A673 (cell line): ENCODE measurements around the gene CEP112.

Experiments
- EZH2 ChIP-seq: fragments of 200-600 bp; sonication (generic); IDR thresholded peaks from 2 replicates; pipeline ENCODE4 v1.6.1; 2017; ENCODE audit warnings: borderline replicate concordance, low read depth, mild to moderate bottlenecking, mixed read lengths, antibody characterized with exemption, low read length; ENCODE audit not compliant: poor library complexity, severe bottlenecking
- TF ChIP-seq, protein P1 (sequence below): fragments of 300-800, 200-600 bp; sonication (generic); conservative IDR thresholded peaks from 2 replicates; pipeline ENCODE4 v1.5.1; 2017; ENCODE audit warnings: low read depth, mild to moderate bottlenecking, antibody characterized with exemption, low read length, moderate library complexity, mixed read lengths

DNA sequence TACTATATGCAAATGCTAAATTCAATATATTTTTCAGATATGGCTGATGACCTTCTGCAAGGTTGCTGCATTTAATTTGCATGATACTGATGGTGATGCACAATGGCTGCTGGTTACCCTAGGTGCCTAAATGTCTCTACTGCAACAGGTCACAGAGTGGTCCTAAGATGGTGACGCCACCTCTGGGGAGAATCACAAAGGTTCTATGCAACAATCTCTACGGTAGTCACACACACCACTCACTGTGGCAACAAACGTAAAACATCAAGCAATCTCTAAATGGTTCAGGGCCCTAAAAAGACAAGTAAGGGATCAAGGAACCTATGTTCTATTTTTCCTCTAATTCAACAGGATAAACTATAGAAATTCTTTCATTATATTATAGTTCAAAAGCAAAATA is 293.3 kb downstream of the CEP112 start:
- TF ChIP-seq, protein P1, sequence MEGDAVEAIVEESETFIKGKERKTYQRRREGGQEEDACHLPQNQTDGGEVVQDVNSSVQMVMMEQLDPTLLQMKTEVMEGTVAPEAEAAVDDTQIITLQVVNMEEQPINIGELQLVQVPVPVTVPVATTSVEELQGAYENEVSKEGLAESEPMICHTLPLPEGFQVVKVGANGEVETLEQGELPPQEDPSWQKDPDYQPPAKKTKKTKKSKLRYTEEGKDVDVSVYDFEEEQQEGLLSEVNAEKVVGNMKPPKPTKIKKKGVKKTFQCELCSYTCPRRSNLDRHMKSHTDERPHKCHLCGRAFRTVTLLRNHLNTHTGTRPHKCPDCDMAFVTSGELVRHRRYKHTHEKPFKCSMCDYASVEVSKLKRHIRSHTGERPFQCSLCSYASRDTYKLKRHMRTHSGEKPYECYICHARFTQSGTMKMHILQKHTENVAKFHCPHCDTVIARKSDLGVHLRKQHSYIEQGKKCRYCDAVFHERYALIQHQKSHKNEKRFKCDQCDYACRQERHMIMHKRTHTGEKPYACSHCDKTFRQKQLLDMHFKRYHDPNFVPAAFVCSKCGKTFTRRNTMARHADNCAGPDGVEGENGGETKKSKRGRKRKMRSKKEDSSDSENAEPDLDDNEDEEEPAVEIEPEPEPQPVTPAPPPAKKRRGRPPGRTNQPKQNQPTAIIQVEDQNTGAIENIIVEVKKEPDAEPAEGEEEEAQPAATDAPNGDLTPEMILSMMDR: no peak
- TF ChIP-seq EZH2: no peak
